Left forelimb (tissue), 1 donor: ENCODE results near the gene MPPED1.

ENCODE experiments used
- DNase-seq: peaks from one replicate; pipeline ENCODE4 v3.0.0-alpha.2; 2018; ENCODE audit warnings: low spot score

The MPPED1 gene

DNA sequence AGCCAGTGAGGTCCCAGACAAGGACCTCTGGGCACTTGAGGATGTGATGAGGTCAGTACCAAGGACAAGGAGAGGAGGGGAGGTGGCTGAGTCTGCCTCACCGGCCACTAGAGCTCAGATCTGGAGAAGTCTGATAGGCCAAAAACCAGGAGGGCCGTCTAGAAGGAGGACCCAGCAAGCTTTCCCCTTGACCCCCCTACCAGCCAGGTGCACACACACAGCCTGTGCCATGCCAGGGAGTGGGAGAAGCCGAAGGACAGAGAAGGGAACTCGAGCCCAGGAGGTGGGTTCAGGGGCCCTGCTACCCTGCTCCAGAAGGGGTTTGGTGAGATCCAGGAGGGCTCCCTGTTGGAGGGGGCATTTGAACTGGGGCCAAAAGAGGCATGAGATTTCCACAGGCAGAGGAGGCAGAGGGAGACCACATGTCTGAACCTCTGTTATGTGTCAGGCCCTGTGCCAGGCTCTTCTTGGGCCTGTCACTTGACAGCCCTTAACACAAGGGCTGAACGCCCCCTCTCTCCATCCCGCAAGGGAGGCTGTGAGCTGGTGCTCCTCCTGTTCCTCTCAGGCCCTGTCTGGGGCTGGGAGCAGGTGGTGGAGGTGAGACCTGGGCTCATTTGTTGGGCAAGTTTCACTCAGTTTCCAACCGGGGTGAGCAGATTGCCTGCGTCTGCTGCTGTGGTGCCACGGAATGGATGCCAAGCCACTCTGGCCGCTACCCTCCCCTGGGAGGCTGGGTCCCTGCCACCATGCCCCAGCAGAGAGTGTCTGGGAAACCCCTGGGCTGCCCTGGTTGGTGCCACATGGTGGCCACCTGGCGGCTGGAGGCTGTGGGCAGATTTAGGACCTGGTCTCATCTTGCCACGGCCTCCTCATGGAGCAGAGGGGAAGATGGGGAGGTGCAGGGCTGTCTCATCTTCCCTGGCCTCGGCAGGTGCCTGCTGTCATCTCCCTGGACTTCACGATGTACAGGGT is 65.2 kb downstream of the MPPED1 start:
- peak; percentile 42 for DNase-seq

DNA sequence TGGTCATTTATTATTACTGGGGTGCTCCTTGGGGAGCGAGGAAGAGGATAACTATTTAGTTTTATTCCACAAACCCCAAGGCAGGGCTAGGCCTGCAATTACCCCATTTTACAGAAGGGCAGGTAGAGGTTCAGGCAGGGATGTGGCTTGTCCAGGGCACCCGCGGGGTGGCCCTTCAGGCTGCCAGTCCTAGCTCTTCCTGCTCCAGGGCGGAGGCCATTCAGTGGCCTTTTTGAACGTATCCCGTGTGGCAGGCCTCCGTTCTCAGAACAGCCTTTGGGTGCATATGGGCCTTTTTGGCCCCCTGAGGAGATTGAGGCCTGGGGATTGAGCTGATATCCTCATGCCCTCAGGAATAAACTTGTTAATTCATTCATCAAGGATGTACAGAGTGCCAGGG is 66.2 kb downstream of the MPPED1 start:
- no peak for DNase-seq

DNA sequence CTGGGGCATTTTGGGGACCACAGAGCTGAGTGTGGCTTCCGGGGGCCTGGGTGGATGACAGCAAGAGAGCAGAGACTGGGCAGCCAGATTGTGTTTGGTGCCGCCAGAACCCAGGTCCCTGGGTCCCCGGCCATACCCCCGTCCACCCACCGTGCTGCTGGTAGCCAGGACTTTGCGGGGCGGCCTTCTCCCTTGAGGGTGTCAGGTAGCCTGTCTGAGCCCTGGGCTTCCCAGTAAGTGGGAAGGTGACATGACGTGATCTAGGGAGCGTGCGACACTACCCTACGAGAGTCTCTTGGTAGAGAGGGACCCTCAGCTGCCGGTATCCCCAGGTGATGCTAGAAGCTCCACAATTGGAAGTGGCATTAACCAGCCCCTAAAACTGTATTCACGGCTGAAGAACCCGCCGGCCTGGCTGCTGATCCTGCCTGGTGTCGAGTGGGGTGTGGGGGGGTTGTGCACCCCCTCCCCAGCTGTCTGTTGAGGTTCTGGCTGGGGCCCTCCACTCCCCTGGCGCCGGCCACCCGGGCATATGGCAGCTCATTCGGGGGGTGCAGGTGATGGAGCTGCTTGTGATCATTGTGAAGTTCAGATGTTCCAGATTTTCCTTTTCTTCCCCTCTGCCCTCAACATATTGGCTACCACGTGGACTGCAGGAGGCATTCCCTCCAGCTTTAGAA is 66.9 kb downstream of the MPPED1 start:
- no peak for DNase-seq

DNA sequence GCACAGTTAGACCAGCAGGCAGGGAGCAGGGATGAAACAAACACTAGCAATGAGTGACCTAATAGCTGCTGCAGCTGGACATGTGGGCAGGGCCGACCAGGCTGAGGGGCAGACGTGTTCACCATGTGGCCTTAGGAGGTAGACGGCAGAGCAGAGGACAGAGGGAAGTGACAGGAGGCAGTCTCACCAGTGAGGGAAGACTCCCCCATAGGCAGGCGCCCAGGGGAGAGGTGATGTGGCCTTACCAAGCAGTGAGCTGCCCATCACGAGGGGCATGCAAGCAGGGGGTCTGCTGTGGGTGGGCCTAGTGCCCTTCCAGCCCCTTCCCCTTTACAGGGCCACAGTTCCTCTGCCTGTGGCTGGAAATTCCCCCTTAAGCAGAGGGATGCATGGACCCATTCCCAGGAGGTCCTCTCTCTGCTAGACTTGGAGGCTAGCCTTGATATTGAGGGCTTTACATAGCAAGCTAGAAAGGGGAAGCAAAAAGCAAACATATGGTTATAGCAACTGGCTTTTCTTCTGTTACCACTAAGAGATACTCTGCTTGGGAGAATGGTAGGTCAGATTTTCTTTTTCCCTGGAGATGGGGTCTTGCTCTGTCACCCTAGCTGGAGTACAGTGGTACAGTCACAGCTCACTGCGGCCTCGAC is 67.6 kb downstream of the MPPED1 start:
- no peak for DNase-seq

DNA sequence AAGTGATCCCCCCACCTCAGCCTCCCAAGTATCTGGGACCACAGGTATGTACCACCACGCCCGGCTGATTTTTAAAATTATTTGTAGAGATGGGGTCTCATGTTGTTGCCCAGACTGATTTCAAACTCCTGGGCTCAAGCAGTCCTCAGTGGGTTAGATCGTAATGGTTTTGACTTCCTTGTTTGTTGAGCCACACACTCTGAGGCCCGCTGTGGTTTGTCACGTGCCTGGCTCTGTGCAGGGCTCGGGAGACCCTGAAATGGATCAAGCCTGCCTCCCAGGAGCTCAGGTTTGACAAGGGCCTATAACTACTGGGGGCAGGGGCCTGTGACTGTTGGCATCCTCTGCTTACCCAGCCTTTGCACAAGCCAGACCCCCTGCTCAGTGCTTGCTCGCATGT is 68.1 kb downstream of the MPPED1 start:
- no peak for DNase-seq

DNA sequence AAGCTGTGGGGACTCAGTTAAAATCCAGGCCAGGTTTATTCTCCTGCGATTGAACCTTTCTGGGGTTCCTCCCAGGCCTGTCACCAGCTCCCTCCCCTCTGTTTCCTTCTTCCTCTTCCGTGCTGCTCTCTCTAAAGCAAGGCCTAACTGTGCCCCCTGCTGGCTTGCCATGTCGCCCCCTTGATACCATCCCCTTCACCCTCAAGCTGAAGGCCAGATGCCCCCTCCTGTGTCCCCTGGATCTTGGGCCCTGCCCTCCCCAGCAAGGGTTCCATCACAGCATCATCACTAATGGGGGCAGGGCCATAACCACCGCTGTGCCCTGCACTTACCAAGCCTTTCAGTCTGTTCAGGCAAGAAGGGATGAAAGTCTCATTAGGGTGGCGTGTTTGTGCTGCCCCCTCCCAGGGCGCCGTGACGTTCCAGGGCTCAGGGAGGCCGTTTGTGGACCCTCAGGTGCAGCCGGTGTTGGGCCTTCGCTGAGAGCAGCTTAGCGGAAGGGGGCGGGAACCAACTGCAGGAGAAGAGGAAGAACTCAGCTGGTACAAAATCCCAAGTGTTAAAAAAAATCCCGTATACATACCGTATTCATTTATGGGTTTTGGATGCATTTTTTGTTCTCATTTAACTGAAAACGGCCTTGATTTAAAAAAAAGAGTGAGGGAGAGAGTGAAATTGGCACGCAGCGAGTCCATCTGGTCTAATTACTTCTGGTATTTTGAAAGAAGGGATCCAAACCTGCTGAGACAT is 69.9 kb downstream of the MPPED1 start:
- no peak for DNase-seq

DNA sequence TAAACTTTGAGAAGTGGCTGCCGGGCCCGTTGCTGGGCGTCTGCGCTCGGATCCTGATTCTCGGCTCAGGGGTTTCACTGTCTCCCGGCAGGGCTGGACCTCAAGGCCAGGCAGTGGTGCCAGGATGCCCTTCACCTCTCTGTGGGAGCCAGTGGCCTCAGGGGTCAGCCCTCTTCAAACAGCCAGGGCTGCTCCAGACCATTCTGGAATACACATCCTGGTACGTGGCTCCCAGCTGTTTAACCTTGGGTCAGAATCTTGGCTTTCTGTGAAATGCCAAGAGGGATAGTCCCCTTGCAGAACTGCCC is 70.5 kb downstream of the MPPED1 start:
- DNase-seq, result no peak

DNA sequence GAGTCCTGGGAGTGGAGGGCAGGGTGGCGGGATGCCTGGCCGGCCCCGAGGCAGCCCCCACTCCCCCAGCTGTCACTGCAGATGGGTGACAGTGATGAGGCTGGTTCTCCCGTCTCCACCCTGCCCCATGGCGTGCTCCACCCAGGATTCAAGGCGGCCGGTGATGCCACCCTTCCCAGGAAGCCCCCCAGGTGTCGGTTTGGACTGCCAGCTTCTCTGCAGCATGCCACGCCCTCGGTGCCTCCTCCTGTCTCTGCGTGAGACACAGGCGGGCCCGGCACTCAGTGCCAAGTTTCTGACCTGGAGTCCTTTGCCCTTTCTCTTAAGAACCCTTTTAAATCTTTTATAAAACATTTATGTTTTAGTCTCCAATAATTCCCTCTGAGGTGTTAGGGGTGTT is 71.5 kb downstream of the MPPED1 start:
- DNase-seq, result no peak

DNA sequence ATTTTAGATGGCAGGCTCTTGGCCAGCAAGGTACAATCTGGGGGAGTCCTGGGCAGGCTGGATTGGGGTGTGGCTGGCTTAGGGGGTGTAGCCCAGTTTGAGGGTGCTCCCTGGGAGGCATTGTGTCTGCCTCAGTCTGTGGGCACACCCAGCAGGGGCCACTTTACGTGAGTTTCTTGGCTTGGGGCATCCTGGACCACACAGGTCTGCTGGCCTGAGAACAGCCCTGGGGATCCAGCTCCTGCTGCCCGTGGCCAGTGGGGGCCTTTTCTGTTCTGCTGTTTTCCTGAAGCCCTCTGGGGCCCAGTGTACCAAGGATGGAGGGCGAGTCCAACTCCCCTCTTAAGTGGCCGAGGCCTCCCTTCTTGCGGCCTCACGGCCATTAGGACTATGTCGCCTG is 71.9 kb downstream of the MPPED1 start:
- no peak for DNase-seq

DNA sequence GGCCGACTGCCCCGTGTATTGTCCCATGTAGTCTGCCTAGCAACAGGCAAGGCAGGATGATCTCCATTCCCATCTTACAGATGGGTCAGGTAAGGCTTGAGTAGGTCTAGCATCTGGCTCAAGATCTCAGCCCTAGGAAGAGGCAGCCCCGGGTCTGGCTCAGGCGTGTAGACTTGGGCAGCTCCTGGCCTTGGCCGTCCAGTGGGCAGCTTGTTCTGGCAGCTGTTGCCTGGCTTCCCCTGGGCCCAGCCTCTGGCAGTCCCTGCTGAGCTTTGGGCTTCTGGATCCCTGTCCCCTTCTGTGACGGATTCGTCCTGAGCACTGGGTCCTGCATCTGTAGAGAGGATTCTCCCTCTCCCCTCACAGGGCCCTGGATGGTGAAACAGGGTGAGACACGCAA is 72.4 kb downstream of the MPPED1 start:
- no peak for DNase-seq

DNA sequence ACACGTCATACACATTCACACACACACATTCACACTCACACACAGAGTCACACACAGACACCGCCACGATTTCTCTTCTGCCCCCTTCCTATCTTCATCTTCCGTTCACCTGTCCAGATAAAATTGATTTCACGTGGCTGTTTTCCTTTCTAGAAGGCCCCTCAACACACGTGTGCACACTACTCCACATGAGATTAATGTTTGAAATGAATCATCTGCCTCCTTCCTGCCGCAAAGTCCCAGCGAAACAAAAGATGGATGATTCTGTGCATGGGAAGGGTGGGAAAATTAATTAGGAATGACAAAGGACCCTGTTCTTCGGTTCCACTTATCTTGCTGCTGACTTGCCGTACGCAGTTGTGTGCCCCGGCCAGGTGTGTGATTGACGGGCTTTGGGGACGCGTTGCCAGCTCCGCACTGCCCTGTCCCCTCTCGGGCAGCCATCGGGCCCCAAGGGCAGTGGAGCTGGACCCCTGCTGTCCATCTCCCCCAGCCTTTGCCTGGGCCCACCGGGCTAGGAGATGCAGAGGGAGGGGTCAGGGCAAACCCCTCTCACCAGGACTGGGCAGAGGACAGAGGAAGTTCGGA is 73.8 kb downstream of the MPPED1 start:
- DNase-seq, result no peak

DNA sequence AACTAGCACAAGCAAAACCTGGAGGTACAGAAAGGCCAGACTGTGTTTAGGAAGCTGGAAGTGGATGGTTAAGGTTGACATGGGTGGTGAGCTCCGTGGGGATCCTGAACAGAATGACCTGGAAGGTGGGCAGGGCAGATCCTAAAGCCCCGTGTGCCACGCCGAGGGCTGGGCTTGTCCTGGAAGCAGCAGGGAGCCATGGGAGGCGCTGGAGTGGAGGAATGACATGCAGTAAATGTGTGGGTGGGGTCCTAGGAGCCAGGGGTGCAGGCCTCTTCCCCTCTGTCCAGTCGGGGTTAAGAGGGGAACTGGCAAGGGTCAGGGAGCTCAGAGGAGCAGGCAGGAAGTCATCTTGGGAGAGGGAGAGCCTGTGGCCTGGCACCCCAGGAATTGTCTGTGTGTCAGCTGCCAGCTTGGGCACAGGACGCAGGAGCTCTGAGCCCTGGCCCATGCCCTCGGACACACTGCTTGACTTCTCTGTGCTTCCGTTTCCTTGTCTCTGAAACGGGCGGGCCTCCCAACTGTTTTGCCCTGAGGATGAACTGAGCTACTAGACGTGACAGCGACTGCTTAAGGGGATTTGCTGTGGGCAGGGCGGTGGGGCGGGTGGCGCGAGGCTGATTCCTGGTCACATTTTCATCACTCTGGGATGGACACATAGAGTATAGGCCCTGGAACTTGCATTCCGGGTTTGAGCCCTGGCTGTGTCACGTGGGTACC is 75.7 kb downstream of the MPPED1 start:
- DNase-seq, result no peak

DNA sequence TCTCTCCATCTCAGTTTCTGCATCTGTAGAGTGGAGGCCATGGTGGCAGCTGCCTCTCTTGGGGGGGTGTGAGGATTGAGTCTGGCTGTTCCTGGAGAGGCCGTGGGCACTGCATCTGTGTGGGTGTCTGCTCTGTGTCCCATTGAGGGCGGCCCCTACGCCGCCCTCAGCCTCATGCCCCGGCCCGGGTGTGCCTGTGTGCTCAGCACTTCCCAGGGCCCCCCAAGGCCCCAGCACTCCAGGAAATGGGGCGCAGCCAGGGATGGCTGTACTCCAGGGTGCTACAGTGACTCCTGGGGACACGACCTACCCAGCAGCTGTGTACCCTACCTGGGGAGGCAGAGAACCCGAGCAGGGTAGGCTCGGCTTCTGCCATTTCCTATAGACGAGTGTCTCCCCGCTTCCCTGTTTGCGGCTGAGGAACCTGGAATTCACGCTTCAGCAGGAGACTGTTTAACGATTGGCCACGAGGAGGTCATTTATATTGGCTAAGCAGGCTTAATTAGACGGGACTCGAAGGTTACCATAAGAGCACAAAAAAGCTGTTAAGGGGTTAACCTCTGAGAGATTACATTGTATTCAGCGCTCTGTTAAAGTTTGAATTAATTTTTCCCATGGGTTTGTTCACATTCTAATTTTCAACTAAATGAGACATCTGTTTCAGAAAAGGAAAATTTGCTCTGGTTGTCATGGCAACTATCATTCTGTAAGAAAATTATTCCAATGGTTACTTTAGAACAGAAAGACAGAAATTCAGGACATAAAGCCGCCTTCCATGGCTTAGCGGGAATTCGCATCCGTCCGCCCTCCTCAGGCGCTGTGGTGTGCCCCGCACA is 76.4 kb downstream of the MPPED1 start:
- DNase-seq, result no peak

DNA sequence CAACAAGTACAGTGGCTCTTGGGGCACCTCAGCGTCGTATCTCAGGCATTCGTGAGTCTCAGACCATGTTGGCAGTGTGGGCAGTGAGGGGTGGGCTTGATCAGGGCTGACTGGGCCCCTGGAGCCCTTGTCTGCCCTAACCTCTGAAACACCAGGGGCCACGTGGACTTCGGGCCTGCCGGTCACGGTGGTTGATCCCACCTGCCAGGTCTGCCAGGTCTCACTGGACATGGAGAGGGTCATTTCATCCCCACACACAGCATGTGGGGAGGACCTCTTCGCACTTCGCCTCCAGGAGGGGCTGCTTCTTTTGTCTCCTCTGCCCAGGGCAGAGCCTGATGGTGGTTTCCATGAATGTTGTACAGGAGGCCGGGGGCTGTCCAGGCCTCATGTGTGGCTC is 77.1 kb downstream of the MPPED1 start:
- DNase-seq, result no peak

DNA sequence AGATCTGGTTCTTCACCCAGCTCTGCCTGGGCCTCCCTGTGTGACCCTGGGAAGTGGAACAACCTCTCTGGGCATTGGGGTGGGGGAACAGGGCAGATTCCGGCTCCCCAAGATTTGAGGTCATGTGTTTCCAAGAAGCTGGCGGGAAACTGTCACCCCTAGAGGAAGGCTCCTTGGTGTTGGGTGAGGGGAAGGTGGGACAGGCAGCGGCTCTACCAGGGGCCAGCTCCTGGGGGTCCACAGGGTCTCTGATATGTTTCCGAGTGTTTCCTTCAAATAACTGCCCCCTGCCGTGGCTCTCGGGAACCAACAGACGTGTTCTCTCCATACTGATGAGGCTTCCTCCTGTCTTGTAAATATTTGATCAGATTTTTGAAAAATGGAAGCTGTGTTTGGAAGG is 78.5 kb downstream of the MPPED1 start:
- DNase-seq, result no peak

DNA sequence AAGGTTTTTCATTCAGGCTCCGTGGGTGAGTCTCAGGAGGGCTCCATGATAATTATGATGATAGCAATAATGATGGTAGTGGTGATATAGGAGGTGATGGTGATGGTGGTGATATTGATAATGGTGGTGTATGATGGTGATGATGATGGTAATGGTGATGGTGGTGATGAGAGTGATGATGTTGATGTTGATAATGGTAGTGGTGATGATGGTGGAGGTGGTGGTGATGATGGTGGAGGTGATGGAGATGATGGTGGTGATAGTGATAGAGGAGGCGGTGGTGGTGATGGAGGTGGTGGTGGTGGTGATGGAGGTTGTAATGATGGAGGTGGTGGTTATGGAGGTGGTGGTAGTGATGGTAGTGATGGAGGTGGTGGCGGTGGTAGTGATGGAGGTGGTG is 79.4 kb downstream of the MPPED1 start:
- no peak for DNase-seq

DNA sequence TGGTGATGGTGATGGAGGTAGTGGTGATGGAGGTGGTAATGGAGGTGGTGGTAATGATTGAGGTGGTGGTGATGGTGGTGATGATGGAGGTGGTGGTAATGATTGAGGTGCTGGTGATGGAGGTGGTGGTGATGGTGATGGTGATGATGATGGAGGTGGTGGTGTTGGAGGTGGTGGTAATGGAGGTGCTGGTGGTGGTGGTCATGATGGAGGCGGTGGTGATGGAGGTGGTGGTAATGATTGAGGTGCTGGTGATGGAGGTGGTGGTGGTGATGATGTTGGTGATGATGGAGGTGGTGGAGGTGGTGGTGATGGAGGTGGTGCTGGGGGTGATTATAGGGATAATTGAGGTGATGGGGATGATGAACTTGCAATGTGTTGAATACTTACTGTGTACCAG is 79.9 kb downstream of the MPPED1 start:
- no peak for DNase-seq

DNA sequence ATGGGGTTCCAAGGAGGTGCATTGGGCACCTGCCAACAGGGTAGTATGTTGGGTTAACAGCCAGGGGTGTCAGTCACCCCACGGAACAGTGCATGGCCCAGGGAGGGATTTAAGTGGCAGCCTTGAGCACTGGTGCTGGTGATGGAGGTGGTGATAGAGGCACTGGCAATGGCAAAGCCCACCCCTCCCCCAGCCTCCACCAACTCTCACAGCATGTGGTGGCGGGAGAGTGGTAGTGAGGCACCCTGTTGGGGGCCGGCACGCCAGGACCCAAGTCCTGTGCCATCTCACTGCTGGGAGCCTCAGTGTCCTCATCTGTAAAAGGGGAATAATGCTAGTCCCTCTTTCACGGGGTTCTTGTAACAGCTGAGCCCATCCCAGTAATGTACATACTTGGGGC is 81.5 kb downstream of the MPPED1 start:
- no peak for DNase-seq

DNA sequence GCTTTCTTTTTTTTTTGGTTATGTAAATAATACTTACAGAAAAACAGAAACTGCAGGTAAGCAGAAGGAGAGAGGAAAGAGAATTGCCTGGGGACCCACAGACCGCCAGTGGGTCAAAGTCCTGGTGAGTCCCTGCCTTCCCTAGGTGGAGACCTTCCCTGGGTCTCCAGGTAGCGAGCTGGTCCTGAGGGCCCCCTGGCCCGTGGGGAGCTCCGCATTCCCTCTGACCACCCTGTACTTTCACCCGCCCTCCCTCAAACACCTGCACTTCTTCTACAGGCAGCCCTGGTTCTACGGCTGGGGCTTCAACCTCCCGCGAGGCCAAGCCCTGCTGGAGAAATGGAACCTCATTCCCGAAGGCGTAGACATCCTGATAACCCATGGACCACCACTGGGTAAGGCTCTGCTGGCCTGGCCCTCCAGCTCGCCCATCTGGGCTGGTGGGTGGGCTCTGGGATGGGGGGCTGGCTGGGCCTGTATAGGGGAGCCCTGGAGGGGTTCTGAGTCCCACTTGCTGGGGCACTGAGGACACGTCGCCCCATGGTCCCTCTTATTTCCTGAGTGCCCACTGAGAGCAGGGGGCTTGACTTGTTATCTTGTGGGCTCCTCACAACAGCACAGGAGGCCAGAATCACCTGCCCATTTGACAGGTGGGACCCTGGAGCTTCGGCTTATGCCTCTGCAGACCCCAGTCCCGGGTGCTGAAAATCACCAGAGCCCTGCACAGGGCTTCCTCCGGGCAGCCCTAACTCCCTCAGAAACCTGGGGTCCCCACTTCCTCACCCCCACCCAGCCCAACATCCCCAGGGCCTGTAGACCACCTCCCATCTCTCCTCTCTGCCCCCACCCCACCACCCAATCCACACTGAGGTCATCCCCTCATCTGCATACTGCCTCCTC is 86.4 kb downstream of the MPPED1 start:
- DNase-seq, result no peak
